Calu3 (cell line): Measurements from ENCODE around the gene ATOH8. TPM values are rescaled to one million over a fixed set of nuclear protein-coding genes. Genes with fewer than 3 reads are reported as not detected.

ENCODE experiments used
- BruUV-seq: library from RNA; stranded (reverse); fragments of 400-500 nt; replicated peaks from 2 replicates; lab custom pipeline; 2021; lab: Mats Ljungman, UMichigan
- CTCF ChIA-PET: fragments of 300-600 bp; sonication (Branson Sonifier 250); formaldehyde crosslinking; loops from one replicate; lab custom pipeline; 2022; ENCODE audit warnings: antibody characterized with exemption; lab: Charles Lee
- DNase-seq: peaks from one replicate; pipeline ENCODE4 v3.0.0; 2022
- H3K27ac Mint-ChIP-seq: one replicate; pipeline ENCODE4 v1.8.0; 2022; ENCODE audit warnings: mixed read lengths; ENCODE audit not compliant: unreplicated experiment
- H3K27me3 Mint-ChIP-seq: one replicate; pipeline ENCODE4 v1.8.0; 2022; ENCODE audit warnings: mixed read lengths; ENCODE audit not compliant: unreplicated experiment
- H3K36me3 Mint-ChIP-seq: one replicate; pipeline ENCODE4 v1.8.0; 2022; ENCODE audit warnings: mild to moderate bottlenecking, moderate library complexity, mixed read lengths; ENCODE audit not compliant: insufficient read depth, unreplicated experiment
- H3K4me1 Mint-ChIP-seq: one replicate; pipeline ENCODE4 v1.8.0; 2022; ENCODE audit warnings: mild to moderate bottlenecking, low read depth, mixed read lengths; ENCODE audit not compliant: unreplicated experiment
- H3K4me3 Mint-ChIP-seq: one replicate; pipeline ENCODE4 v1.8.0; 2022; ENCODE audit warnings: mild to moderate bottlenecking, low read depth, moderate library complexity, mixed read lengths; ENCODE audit not compliant: unreplicated experiment
- H3K9me3 Mint-ChIP-seq: one replicate; pipeline ENCODE4 v1.8.0; 2022; ENCODE audit warnings: low read depth, mixed read lengths; ENCODE audit not compliant: unreplicated experiment
- CTCF ChIP-seq: fragments of 200-600 bp; IDR thresholded peaks from one replicate; pipeline ENCODE4 v1.8.0; 2022; ENCODE audit warnings: antibody characterized with exemption; ENCODE audit not compliant: unreplicated experiment
- intact Hi-C: fragments of 100-400 bp; cut with micrococcal nuclease; formaldehyde crosslinking; loops from one replicate; pipeline ENCODE4 v1.10.0; 2022; ENCODE audit not compliant: unreplicated experiment
- total RNA-seq: library from RNA; stranded (reverse); gene quantifications from 2 replicates; pipeline ENCODE4 v1.2.3, GENCODE V29; 2022

ATOH8 gene
- total RNA-seq, 1 experiment from 2014 or later, result 0.19 TPM

DNA sequence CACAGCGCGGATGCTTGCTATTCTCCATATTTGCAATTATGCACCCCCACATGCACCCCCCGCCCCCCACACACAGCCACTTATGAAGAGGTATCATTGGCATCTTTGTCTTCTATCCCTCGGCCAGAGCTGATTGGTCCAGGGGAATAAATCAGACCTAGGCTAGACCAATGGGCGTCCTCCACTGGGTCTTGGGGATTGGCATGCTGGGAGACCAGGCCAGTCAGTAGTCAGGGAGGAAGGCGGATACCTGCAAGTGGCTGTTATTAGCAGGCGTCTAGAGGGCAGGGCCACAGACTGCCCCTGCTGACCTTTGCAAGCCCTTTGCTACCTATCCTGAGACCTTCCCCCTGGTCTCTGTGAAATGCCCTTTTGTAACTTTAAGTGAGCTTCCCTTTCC is 30.0 kb downstream of the ATOH8 start:
- H3K27me3 Mint-ChIP-seq, result peaks cover 13% of the 10 kb centered on the region
- no peak overlapping the region for H3K4me3 Mint-ChIP-seq
- intact Hi-C loops, result no loop called here
- H3K4me1 Mint-ChIP-seq, result no peaks in the 10 kb centered on the region
- H3K36me3 Mint-ChIP-seq, result no peaks in the 10 kb centered on the region
- TF ChIP-seq CTCF, result no peak
- H3K27ac Mint-ChIP-seq, result no peak overlapping the region
- CTCF ChIA-PET, result interaction anchor here (0.7 kb wide), 1 partner anchor 42 kb away, joined by 4 read pairs; no protein-coding TSS in a partner anchor
- H3K9me3 Mint-ChIP-seq, result no peaks in the 10 kb centered on the region
- no peak for DNase-seq
- no TSS peak for BruUV-seq

DNA sequence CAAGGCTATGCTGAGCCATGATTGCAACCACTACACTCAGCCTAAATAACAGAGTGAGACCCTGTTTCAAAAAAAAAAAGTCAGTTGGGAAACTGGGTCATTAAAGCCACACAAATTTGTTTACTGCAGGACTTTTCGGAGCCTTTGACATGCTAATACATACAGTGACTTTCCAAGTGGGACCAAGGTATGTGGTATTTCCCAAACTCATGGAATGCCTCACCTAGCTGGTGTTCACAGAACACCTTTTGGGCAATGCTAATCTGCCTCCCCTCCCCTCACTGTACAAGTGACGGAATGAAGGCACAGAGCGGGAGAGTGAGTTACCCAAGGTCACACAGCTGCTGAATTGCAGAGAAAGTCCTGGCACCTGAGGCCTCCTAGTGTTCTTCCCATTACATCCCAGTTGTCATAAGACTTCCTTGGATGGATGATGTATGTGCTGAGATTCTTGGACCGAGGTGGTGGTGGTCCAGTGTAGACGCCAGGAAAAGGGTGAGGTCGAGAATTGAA is 30.7 kb downstream of the ATOH8 start:
- intact Hi-C loops, result no loop called here
- H3K4me3 Mint-ChIP-seq, result no peak overlapping the region
- H3K9me3 Mint-ChIP-seq, result no peaks in the 10 kb centered on the region
- no peak for TF ChIP-seq CTCF
- DNase-seq, result no peak
- CTCF ChIA-PET, result no interaction called here
- peaks cover 21% of the 10 kb centered on the region for H3K27me3 Mint-ChIP-seq
- no peaks in the 10 kb centered on the region for H3K36me3 Mint-ChIP-seq
- H3K4me1 Mint-ChIP-seq, result no peaks in the 10 kb centered on the region
- BruUV-seq, result no TSS peak
- H3K27ac Mint-ChIP-seq, result no peak overlapping the region

DNA sequence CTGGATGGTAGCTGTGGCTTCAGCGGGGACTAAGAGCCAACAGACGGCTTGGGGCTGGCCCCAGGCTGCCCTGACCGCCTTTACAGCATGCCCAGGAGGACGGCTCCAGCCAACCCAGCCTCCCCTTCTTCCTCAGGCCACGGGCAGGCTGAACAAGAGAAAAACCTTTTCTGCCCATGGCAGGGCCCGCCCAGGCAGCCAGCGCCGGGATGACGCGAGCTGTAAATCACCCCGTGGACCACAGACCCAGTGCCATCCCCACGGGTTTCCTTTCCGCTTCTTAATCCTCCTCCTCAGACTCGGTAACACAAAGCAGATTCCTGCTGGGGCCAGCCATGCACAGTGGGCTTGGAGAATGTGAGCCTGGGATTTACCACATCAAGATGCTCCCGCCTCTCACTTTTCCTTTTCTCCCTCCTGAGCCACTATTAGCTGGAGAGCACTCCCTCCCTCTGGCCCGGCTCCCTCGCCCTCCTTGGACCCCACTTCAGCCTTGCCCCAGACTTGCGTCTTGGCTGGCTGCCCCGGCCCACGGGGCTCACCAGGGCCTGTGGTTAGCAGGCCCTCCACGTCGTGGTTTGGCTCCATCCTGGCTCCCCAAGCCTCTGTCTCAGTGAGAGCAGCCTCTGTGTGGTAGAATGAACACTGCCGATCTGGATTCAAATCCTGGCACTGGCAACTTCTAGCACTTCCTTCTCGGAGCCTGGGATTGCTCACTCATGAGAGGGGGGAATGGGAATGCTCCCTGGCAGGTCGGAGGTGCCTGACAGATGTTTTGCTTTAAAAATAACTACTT is 31.4 kb downstream of the ATOH8 start:
- Mint-ChIP-seq H3K4me3 (no peak overlapping the region), H3K27me3 (peaks cover 28% of the 10 kb centered on the region), H3K9me3 (no peaks in the 10 kb centered on the region), H3K36me3 (no peaks in the 10 kb centered on the region), H3K27ac (no peak overlapping the region), H3K4me1 (no peaks in the 10 kb centered on the region)
- intact Hi-C loops, result no loop called here
- TF ChIP-seq CTCF, result no peak
- no peak for DNase-seq
- CTCF ChIA-PET, result no interaction called here
- BruUV-seq, result no TSS peak

GRCh38 chr2:85785871-85786270 is 32.1 kb downstream of the ATOH8 start:
- Mint-ChIP-seq H3K27ac (no peak overlapping the region), H3K9me3 (no peaks in the 10 kb centered on the region), H3K27me3 (peaks cover 34% of the 10 kb centered on the region), H3K4me3 (no peak overlapping the region), H3K4me1 (no peaks in the 10 kb centered on the region), H3K36me3 (no peaks in the 10 kb centered on the region)
- no TSS peak for BruUV-seq
- no peak for TF ChIP-seq CTCF
- intact Hi-C loops, result no loop called here
- no peak for DNase-seq
- CTCF ChIA-PET, result interaction anchor here (0.5 kb wide), 1 partner anchor 43 kb away, joined by 4 read pairs; no protein-coding TSS in a partner anchor
